GM13977 (cell line): ENCODE results near the gene LRP1B.

Experiments
- DNase-seq: peaks from one replicate; pipeline ENCODE4 v3.0.0; 2012; ENCODE audit warnings: low spot score
- CTCF ChIP-seq: IDR thresholded peaks from 2 replicates; pipeline ENCODE4 v1.5.1; 2012; ENCODE audit warnings: mild to moderate bottlenecking, control low read depth; ENCODE audit not compliant: insufficient read depth; ENCODE audit errors: extremely low read depth, missing control alignments
- in situ Hi-C: fragments of 300-500 bp; cut with MboI; formaldehyde crosslinking; loops from one replicate; pipeline ENCODE4 v1.12.0; 2022; ENCODE audit warnings: low sequenced_read_pairs, low pct_unique_long_range_greater_than_20kb, mixed read lengths, inconsistent platforms; ENCODE audit not compliant: unreplicated experiment

Gene LRP1B

GRCh38 chr2:140835079-140835478 lies 1295.7 kb downstream of the LRP1B start:
- TF ChIP-seq CTCF = no peak
- no peak for DNase-seq
- in situ Hi-C loops = no loop called here

- no peak for DNase-seq
- no peak for TF ChIP-seq CTCF
- in situ Hi-C loops = no loop called here
Measured at GRCh38 chr2:140814141-140814540, 1316.7 kb downstream of the LRP1B start.

GRCh38 chr2:140808820-140809219 lies 1322.0 kb downstream of the LRP1B start:
- no peak for TF ChIP-seq CTCF
- in situ Hi-C loops = no loop called here
- no peak for DNase-seq

GRCh38 chr2:140808211-140808610 lies 1322.6 kb downstream of the LRP1B start:
- TF ChIP-seq CTCF = no peak
- in situ Hi-C loops = no loop called here
- DNase-seq = no peak

GRCh38 chr2:140804700-140805260 lies 1326.0 kb downstream of the LRP1B start:
- DNase-seq = no peak
- TF ChIP-seq CTCF = no peak
- in situ Hi-C loops = no loop called here

- no peak for TF ChIP-seq CTCF
- in situ Hi-C loops = no loop called here
- DNase-seq = no peak
Measured at GRCh38 chr2:140801311-140801710, 1329.5 kb downstream of the LRP1B start.

GRCh38 chr2:140797718-140798117 lies 1333.1 kb downstream of the LRP1B start:
- TF ChIP-seq CTCF = no peak
- DNase-seq = no peak
- in situ Hi-C loops = no loop called here
